HG03025 (cell line): ENCODE data around the gene SPECC1.
"Not testable (repeated sequence)": the region's sequence is repeated elsewhere in the genome, so short reads cannot be mapped to it uniquely, and the experiment has no call there.

ENCODE experiments used
- ATAC-seq: cut with Tn5 transposase; IDR thresholded peaks from one replicate; pipeline ENCODE4 v1.9.1; 2021; ENCODE audit warnings: mild to moderate bottlenecking, moderate library complexity; ENCODE audit not compliant: unreplicated experiment, low FRiP score

The SPECC1 gene

DNA sequence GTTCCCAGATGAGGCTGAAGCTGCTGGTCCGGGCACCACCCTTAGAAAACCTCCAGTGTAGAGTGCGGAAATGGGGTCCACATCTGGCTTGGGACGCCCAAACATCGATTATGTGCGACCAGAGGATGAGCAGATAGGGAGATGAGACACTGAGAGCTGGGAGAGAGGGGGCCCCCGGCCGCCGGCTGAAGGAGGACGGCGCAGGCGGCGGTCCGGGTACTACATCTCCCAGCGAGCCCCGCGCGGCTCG is 182 bp upstream of the SPECC1 start:
- ATAC-seq: peak; percentile 71

DNA sequence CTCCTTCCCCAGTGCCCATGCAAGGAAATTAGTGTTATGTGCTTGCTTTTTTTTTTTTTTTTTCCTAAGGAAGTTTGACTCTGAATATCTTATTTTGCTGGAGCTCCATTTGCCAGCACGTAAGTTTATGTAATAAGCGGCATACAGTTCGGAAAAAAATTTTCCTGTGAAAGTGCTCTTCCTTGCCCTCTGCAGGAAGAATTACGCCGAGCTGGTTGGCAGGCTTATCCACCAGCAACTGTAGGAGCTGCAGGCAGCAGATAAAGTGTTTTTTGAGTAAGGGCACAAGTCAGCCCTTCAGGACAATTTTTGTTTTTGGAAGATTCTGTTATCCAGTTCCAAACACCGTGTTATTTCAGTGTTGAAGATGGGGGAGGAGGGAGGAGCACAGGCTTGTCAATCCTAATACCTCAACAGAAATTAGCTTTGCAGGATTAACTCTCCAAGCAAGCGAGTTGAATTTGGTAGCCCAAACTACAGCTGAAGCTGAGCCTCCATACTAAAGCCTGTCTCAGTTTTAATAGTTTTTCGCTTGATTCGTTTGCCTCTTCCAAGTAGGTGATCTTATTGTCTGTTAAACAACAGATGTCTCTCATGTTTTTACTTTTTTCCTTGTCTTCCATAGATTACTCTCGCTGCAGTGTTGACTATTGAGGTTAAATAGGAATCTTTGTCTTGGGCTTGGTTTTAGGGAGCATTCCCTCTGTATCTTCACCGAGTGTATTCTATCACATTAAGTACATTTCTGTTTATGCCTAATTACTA is 1.1 kb downstream of the SPECC1 start:
- ATAC-seq: no peak

DNA sequence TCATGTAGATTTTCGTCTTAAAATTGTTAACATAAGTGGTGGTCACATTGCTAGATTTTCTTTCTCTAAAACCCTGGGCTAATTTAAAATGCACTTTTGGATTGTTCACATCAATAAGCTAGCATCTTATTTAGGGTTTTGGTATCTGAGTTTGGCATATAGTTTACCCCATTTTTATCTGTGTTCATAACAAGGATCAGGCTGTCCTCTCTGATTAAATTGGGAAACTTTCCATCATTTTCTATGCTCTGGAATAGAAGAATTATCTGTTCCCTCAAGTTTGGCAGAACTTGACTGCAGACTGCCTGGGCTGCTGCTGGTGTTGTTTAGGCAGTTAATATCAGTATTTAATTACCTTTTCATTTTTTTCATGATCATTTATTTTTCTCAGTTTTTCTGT is 1.8 kb downstream of the SPECC1 start:
- no peak for ATAC-seq

DNA sequence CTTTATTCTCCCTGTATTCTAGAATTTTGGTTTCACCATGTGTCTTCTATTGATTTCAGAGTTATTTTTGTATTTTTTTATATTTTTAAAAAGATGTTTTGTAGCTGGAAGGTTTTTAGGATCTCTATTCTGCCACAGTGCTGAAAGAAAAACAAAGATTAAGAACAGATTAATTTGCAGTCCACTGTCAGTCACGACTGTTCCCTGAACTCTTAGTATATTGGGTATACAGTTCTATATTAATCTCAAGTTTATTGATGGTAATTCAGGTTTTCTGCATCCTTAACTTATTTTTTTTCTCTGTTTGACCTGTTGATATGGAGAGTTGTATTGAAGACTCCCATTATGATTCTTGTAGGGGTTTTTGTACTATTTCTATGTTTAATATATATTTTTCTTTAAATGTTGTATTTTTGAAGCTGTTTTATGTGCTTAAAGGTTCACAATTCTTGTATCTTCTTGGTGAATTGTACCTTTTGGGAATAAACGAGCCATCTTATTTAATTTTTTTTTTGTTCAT is 2.9 kb downstream of the SPECC1 start:
- no peak for ATAC-seq

DNA sequence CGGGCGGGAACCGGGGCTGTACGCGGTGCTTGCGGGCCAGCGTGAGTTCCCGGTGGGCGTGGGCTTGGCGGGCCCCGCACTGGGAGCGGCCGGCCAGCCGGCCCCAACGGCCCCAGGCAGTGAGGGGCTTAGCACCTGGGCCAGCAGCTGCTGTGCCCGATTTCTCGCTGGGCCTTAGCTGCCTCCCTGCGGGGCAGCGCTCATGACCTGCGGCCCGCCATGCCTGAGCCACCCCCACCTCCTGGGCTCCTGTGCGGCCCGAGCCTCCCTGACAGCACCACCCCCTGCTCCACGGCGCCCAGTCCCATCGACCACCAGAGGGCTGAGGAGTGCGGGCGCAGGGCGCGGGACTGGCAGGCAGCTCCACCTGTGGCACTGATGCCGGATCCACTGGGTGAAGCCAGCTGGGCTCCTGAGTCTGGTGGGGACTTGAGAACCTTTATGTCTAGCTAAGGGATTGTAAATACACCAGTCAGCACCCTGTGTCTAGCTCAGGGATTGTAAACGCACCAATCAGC is 7.4 kb downstream of the SPECC1 start:
- not testable (repeated sequence) for ATAC-seq

DNA sequence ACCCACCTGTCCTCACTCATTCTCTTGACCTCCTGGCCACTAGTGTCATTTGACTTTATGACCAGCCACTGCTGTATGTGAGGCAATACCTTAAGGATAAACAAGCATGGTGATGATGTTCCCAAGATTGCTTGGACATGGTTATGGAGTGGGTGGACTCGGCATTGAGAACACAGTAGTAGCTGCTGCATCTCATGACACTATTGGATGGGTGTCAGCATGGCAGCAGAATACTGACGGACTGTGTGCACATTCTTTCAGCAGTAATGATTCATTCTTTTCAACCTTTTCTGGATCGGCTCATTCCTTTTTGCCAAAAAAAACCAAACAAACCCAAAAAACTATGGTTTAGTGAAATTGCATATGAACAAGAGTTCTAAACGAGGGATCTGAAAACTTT is 13.5 kb downstream of the SPECC1 start:
- ATAC-seq: no peak

DNA sequence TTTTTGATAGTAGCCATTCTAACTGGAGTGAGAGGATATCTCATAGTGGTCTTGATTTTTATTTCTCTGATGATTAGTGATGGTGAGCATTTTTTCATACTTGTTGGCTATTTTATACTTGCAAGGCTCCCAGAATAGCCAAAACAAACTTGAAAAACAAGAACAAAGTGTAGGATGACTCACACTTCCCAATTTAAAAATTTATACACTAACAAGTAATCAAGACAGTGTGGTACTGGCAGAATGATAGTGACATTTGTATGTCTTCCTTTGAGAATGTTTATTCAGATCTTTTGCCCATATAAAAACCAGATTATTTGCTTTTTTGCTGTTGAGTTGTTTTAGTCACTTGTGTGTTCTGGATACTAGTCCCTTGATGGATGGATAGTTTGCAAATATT is 17.8 kb downstream of the SPECC1 start:
- no peak for ATAC-seq

DNA sequence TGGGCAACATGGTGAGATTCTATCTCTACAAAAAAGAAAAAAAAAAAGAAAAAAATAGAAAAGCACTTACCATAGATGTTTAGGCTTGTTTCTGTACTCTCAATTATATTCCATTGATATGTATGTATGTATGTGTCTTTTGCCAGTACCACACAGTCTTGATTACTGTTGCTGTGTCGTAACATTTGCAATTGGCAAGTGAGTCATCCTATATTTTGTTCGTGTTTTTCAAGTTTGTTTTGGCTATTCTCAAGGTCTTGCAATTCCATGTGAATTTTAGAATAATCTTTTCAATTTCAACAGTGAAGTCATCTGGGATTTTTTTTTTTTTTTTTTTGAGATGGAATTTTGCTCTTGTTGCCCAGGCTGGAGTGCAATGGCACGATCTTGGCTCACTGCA is 19.3 kb downstream of the SPECC1 start:
- no peak for ATAC-seq

DNA sequence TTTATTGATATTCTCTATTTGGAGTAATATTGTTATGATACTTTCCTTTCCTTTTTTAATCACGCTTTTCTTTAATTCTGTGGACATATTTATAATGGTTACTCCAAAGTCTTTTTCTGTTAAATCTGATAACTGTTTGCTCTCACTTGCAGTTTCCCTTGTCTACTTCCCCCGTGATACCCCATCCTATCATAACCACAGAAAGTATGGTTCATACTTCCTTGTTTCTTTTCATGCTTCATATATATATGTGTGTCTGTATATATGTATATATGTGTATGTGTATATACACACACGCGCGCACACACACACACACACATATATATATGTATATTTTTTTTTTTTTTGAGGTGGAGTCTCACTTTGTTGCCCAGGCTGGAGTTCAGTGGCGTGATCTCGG is 23.5 kb downstream of the SPECC1 start:
- no peak for ATAC-seq

DNA sequence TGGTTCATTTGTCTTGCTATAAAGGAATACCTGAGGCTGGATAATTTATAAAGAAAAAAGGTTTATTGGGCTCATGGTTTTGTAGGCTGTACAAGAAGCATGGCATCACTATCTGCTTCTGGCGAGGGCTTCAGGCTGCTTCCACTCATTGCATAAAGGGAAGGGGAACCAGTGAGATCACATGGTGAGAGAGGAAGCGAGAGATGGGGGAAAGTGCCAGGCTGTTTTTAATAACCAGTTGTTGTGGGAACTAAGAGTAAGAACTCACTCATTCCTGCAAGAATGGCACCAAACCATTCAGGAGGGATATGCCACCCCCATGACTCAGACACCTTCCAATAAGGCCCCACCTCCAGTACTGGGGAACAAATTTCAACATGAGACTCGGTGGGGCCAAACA is 24.3 kb downstream of the SPECC1 start:
- ATAC-seq: no peak

DNA sequence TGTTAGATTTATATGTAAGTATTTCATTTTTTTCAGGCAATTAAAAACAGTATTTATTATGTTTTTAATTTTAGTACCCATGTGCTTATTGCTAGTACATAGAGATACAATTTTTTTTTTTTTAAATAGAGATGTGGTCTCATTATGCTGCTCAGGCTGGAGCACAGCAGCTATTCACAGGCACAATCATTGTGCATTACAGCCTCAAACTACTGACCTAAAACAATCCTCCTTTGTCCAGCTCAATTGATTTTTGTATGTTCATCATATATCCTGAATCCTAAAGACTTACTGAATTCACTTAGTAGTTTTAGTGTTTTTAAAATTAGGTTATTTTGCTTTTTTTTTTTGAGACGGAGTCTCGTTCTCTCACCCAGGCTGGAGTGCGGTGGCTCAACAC is 26.3 kb downstream of the SPECC1 start:
- ATAC-seq: no peak

DNA sequence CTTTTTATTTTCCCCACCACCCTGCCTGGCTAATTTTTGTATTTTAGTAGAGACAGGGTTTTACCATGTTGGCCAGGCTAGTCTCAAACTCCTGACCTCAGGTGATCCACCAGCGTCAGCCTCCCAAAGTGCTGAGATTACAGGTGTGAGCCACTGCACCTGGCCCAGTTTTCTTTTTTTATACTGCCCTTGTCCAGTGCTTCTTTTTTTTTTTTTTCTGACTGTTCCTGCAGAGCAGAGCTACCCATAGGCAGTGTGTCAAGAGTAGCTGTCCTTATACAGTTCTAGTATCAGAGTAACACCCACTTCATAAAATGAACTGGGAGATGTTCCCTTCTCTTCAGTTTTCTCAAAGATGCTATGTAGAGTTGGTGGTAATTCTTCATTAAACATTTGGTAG is 28.1 kb downstream of the SPECC1 start:
- ATAC-seq: not testable (repeated sequence)

DNA sequence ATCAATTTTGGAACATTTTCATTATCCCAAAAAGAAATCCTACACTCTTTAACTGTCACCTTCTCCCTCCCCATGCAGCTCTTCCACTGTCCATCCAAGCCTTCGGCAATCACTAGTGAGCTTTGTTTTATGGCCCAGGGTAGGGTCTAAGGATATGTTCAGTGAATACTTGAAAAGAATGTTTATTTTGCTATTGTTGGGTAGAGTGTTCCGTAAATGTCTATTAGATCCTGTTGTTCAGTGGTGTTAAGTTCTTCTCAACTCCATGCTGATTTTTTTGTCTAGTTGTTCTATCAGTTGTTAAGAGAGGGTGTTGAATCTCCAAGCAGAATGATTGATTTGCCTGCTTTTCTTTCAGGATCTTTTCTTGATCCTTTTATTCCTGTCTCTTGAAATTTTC is 29.9 kb downstream of the SPECC1 start:
- ATAC-seq: no peak

DNA sequence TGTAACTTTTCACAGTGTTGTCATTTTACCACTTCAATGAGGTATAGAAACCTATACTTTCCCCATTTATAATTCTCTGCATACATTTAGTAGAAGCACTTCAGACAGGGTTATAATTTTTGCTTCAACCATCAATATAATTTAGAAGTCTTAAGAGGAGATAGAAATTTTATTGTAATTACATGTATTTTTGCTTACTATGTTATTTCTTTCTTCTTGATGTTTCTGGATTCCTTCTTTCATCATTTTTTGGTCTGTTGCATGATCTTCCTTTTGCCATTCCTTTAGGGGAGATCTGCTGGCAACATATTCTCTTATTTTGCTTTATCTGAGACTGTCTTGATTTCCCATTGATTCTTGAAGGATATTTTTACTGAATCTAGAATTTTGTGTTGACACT is 31.1 kb downstream of the SPECC1 start:
- ATAC-seq: no peak

DNA sequence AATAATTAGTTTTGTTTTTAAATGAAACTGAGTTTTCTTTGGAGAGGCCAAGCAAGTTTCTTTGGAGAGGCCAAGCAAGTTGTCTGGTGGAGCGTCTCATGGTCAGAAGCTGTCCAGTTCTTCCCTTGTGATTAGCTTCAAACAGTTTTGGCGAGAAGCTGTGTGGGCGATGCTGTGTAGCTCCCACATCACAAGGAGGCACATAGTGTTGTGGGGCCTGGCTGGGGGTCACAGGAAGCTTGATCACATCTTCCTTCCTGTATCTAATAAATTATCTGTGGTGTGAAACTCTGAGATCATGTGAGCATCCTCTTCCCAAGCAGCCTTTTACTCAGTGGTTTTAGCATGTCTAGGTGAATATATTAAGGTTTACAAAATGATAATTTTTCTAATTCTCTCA is 33.9 kb downstream of the SPECC1 start:
- ATAC-seq: no peak

DNA sequence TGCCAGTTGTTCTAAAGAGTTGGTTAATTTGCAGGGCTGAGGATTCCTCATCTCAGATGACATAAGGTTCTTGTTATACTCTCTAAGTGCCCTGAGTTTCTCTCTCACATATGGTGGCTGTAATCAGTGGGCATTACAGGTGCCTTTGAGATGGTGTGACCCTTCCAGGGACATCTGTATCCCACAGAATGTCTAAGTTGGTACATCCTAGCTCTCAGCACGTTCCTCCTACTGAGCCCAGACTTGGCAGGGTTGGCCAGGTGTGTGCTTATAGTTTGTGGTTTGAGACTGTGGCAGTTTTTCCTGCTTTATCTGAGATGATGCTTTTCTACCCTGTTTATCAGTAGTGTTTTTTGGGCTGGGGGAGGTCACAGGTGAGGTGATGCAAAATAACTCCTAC is 36.3 kb downstream of the SPECC1 start:
- no peak for ATAC-seq

DNA sequence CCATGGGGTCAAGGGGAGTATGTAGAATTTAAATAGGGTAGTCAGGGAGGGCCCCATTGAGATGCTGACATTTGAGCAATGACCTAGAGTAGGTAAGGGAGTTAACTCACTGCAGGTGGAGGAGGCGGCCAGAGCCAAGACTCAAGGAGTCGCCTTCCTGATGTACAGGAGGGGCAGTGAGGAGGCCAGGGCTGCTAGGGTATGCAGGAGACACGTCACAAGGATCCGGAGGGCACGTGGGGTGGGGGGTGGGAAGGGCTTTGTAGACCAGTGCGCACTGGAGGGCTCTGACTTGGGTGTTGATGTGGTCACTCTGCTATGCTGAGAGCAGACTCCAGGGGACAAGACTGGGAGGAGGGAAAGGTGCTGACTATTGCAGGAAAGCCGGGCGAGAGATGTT is 37.5 kb downstream of the SPECC1 start:
- ATAC-seq: no peak

DNA sequence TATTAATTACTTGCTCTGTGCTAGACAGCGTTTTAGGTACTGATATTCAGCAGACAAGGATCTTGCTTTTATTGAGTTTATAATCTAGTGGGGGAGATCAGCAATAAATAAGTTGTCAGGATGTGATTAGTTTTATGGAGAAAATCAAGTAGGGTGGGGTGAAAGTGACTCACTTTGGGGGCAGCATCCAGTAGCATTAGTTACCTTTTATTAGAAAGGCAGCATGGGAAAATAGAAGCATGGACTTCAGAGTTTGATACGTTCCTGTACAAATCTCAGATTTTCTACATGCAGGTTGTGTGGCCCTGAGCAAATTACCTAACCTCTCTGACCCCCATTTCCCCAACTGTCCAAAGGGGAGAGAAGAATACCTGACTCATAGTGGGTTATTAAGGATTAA is 42.5 kb downstream of the SPECC1 start:
- ATAC-seq: no peak

DNA sequence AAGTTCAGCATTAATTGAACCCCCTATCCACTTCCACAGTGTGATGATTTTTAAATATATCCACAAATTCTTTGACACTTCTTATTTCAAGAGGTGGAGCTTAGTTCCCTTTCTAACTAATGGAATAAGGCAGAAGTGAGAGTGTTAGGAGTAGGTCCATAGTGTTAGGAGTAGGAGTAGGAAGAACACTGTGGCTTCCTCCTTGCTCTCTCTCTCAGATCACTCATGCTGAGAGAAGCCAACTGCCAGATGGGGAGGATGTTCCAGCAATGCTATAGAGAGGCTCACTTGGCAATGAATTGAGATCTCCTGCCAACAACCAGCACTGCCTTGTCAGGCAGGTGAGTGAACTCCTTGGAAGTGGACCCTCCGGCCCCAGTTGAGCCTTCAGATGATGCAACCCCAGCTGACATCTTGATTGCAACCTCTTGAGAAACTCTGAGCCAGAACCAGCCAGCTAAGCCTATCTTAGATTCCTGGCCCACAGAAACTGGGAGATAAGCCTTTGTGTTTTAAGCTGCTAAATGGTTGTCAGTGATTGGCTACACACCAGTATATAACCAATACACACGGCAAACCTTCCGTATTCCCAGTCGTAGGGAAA is 44.3 kb downstream of the SPECC1 start:
- no peak for ATAC-seq

DNA sequence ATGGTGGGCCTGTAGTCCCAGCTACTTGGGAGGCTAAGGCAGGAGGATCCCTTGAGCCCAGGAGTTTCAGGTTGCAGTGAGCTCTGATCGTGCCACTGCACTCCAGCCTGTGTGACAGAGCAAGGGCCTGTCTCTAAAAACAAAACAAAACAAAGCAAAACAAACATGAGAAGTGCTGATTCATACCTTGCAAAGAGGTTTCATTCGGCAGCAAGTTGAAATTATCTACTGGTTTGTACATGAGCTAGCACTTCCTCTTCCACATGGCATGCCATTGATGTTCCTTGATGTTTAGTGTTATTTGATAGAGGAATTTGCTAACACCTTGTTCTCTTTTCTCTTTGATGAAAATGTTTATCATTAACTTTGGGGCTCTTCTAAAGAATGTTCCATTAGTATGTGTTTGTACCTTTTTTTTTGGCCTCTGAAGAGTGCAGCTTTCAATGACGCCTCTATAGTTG is 50.6 kb downstream of the SPECC1 start:
- no peak for ATAC-seq

DNA sequence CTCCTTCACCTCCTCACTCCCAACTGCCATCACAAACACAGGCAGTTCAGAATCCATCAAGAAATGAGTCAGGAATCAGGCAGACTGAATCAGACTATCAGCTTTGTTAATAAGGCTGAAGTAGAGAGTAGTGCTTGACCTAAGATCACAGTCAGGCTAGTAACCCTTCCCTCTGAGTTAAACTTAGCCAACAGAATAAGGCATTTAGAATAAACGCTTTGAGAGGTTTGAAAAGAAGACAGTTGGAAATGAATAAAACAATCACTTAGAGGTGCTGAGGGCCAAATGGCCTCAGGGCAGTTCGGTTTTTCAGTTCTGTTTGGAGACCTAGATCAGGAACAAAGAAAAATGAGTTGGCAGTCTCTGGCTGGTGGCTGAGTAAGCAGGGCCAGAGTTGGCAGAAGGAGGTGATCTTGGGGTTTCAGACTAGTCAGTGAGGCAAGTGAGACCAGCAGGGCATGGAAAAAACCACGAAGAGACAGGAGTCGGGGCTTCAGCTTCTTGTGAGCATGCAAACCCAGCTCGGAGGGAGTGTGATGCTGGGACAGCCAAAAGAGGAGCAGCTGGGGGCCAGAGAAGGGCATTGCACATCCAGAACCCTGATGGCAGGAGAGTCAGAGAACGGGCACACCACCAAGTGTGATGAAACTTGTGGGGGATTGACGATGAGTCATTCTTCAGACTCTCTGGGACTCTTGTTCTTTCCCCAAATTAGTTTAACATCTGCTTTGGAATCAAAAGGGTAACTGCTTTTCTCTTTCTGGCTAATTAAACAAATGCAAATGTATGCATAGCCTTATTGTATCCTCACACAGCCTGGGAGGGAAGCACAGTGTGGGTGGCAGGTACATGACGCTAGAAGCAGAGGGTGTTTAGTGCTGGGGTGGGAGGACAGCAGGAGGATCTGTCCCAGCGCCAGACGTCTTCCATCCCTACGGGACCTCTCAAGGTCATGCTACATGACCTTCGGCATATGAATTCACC is 54.8 kb downstream of the SPECC1 start:
- ATAC-seq: peak; percentile 43
